ENCODE data around the gene GMDS. TPM values are rescaled to one million over a fixed set of nuclear protein-coding genes. Genes with fewer than 3 reads are reported as not detected.

The GMDS gene
- polyA plus RNA-seq, 4 donors, result 29.7 to 80.9 (median 73.4) TPM

DNA sequence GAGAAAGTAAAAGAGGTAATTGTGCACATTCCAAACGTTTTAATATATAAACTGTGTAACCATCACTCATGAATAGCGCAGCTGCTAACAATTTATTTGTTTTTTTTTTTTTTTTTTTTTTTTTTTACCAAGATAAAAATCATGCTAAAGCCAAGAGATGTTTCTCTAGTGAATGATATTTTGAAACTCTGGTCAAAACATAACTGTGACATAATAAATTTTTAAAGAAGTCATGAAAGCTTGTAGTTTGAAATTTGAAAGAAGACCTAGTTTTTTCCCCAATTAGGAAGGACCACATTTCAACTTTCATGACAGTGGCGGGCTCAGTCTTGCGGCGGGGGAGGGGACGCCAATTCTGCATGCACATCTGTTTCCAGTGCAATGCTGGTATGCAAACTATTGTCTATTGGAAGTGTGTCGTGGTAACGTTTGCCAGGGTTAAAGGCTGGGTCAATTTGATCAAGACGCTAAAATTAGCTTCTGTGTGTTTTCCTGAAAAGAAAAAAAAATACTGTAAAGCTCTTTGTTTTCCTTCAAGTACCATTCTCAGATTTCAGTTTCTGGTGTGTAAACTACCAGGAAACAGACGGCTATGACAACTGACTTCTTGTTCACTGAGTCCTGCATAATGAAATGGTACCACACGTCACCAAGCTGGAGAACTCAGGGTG lies 423.8 kb downstream of the GMDS start:
- no peak for DNase-seq (ENCODE audit: low read depth in 4 of 4, low spot score in 3 of 4)

DNA sequence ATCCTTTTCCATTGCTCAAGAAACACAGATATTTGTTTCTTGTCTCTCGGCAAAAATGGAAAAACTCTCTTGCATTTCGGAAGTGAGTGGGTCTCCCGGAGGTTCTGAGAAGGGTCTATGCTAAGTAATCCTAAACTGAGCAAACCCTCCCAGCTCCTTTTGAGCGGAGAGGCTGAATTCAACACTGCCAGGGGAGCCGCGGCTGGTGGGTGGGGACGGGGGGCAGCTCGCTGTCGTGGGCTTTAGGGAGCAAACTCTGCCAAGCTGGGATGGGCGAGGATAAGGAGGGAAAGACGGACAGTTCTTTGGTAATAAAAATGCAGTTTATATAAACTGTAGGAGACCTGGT lies 424.3 kb downstream of the GMDS start:
- DNase-seq (ENCODE audit: low read depth in 4 of 4, low spot score in 3 of 4), result no peak

DNA sequence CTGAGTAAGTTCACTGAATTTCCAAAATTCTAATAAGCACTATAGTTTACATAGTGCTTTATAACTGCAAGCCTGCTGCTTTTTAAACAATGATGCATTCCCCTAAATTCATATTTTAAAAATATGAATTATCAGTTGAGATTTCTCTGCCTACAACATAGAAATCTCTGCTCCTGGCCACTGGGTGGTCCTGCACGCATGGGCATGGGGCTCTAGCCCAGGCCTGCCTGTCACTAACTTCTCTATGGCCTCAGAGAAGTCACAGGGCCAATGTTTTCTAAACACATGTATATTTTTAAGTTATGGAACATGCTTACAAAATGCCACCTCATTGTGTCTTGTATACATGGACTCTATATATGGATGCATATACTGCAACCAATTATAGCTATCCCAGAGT lies 424.7 kb downstream of the GMDS start:
- no peak for DNase-seq (ENCODE audit: low read depth in 4 of 4, low spot score in 3 of 4)

DNA sequence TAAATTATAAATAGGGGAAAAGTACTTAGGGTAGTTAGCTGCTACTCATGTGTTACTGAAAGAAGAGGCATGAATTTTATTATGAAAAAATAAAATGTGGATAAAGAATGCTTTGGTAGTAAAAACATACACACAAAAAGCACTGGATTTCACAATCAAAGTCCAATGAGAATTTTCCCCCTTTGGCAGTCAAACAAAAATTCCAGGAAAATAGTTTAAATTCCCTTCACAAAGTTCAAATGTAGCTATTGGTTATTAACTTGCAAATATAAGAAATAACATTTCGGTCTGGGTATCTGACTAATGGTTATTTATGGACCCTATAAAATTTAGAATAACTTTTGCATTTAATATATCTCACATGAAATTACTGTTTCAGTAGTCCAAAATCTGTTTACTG lies 425.2 kb downstream of the GMDS start:
- no peak for DNase-seq (ENCODE audit: low read depth in 4 of 4, low spot score in 3 of 4)

DNA sequence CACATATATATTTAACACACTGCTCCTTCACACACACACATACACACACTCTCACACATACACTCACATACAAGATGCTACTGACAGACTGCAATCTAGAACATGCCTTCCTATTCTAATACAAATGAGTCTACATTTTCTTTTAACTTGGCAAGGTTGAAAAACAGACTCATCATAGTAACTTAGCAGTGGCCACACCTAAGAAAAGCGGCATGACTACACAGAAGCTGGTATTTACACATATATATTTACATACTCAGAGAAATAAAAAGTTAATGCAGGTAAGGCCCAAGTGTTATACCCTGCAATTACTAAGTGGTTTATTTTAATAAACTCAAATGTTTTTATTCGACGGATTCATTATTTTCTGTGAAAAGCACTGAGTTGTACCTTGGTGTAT lies 426.4 kb downstream of the GMDS start:
- DNase-seq (ENCODE audit: low read depth in 4 of 4, low spot score in 3 of 4), result no peak

DNA sequence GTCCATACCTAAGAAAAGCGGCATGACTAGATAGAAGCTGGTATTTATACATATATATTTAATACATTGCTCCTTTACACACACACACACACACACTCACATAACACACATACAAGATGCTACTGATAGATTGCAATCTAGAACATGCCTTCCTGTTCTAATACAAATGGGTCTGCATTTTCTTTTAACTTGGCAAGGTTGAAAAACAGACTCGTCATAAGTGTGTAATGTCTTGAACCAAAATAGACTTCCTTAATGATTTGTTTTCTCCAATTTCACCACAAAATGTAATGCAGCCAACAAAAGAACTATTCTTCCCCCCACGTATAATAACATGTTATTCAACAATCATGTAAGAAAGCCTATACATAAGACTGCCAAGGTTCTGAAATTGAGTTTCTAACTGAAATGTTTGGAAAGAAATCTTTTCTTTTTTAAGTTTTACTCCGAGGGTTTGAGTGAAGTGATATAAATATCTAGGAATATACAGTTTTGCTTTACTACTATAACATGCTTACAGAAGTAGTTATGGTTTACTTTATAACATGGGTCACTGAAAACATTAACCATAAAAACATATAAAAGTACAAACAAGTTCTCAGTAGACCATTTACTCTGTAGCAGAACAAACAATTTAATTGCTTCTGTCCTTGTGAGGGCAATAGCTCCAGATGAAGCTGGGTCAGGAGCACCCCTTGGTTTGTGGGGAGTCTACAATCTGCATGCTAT lies 428.2 kb downstream of the GMDS start:
- no peak for DNase-seq (ENCODE audit: low read depth in 4 of 4, low spot score in 3 of 4)

DNA sequence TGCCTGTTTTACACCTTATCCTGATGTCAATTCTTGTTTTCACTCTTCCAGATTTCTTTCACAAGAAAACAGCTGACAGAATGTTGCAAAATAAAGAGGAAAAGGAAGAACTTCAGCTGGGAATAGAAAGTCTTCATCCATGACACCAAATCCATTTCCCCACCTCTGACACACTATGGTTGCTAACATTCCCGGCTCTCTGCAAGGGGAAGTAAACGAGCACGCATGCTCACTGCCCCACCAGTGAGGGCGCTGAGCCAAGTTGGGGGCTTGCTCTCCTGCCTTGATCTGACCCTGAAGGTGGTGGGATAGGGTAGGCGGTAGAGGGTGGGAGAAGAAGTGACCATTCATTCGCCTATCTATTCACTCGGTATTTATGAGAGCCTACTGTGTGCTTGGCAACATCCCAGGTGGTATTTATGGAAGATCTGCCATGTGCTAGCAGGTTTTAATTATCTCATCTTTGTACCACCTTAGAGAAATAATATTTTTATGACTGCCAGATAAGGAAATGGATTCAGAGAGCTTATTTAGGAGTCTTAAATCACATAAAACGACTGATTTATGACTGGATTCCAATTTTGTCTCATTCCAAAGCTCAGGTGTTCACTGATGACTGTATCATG lies 429.5 kb downstream of the GMDS start:
- no peak for DNase-seq (ENCODE audit: low read depth in 4 of 4, low spot score in 3 of 4)

DNA sequence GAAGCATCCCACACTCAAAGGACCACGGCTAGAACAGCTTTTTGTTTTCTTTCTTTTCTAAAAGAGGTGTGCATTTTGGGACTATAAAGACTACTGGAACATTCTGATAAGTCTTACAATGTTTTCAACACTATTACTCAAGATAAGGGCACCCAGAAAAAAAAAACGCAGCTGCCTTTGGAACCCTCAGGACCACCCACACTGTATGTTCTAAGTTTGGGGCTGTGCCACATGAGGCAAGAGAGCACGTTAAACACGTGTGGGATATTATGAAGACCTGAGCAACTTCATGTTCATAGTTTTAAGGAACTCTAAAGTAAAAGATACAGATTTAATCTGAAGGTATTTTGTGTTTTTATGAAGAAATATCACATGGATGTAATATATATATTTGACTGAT lies 431.1 kb downstream of the GMDS start:
- no peak for DNase-seq (ENCODE audit: low read depth in 4 of 4, low spot score in 3 of 4)

DNA sequence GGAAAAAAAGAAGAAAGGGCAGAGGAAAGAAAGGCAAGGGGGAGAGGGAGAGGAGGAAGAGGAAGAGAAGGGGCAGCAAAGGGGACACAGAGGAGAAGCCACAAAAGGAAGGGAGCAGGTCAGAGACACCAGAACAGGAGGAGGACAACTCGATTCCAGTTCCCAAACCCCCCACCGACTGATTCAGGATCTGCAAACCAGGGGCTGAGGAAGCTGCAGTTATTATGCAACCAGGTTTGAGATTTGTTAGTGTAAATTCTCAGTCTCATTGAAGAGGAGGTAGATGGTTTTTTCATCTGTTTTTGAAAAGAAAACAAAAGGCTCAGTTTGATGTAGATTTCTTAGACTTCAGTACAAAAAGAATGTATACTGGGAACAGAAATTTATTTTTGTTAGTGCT lies 432.9 kb downstream of the GMDS start:
- DNase-seq (ENCODE audit: low read depth in 4 of 4, low spot score in 3 of 4), result no peak

DNA sequence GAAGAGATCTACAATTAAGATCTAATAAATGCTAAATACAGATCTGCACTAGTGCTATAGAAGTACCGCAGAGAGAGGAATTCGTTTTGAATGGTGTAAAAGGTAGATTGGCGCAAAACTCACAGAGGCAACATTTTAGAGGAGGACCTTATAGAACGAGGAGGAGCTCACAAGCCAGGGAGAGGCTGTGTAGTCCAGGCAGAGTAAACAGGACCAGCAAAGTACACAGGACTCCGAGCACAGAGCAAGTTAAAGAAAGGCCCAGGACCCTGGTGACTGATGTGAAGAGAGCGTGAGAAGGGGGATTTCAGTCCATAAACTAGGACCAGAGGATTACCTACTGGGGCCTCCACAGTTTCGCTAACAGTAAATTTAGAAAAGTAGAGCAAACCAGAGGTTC lies 433.4 kb downstream of the GMDS start:
- DNase-seq (ENCODE audit: low read depth in 4 of 4, low spot score in 3 of 4), result no peak

DNA sequence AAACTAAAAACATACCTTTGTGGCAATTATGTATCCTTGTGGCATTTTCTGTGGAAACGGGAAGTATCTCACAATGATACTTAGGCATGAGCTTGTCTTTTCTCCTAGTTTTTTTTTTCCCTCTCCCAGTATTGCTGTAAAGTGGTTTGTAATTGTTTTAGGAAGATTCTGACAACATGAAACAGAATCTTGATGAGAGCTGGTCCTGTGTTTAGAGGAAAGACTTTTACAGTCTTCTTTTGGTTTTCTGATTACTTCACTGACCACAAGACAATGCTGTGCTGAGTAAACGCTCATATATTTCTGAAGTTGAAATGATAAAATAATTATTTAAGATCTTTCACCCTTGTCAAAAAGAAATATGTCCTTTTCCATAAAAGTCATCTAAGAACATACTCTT lies 434.5 kb downstream of the GMDS start:
- no peak for DNase-seq (ENCODE audit: low read depth in 4 of 4, low spot score in 3 of 4)

DNA sequence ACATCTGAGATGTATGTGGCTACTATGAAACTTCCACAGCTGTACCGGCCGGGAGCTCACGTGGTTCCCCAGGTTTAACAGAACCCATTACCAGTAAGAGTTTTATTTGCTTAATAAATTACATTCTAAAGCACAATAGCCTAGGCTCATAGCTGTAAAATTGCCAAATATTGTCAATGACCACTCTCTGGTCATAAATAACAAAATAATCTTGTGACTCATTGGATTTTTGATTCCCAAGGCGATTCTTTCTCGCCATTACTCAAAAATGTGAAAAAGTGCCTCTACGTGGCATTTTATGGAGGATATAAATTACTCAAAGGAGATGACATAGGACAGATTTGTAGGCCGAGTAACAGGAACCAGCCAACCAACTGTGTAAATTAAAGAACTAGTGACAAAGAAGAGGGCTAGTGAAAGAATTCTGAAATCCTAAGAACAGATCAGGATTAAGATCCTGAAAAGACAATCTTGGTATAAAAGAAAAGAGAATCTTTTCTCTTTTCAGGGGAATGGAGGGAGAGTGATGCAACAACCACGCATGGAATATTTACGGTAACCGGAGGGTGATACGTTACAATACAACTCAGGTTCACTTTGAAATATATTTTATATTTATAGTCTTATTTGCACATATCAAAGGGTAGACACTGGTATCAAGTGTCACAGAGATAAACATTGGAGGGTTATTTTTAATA lies 436.0 kb downstream of the GMDS start:
- DNase-seq (ENCODE audit: low read depth in 4 of 4, low spot score in 3 of 4), result no peak

DNA sequence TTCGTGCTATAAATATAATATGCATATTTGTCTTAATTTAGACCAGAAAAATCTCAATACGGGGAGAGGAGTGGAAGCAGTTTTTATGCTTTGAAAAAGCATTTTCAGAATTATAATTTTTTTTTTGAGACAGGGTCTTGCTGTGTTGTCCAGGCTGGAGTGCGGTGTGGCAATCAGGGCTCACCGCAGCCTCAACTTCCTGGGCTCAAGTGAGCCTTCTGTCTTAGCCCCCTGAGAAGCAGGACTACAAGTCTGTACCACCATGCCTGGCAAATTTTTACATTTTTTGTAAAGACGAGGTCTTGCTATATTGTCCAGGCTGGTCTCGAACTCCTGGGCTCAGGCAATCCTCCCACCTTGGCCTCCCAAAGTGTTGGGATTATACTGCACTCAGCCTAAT lies 438.5 kb downstream of the GMDS start:
- no peak for DNase-seq (ENCODE audit: low read depth in 4 of 4, low spot score in 3 of 4)

DNA sequence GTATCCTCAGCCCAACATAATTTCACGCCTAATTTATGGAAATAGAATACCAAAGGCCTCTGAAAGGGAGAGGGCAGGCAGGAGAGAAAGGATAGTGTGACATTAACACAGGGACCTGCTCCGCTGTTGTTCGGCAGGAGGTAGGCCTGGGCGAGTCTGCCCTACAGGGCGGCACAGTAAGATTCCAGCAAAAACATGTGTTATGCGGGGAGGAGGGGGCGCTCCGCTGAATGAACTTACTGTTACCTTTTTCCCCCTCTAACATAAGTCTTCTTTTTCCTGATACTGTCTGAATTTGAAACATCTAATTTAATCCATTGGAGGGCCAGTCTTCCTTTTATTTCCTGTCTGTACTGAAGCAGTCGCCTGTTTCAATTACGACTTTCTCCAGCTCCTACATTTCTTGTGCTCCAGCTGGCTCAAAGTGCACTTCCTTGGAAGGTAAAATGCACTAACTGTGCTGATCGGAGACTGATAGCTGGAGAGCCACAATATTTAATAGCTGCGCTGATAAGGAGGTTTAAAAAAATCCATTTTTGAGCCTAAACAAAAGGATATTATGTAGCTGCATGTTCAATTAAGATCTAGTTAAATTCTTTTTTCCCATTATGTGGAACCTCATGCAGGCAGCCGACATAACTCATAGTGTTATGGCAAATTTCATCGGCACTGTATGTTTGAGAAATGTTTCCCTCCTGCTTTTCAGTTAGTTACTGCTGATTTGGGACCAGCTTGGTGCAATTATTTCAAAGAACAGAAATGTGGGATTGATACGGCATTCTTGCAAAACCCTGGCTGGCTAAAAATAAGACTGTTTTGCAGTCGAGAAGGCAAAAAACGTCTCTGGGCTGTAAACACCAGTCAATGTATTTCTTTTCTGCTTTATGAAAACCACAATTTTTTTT lies 442.7 kb downstream of the GMDS start:
- DNase-seq (ENCODE audit: low read depth in 4 of 4, low spot score in 3 of 4), result no peak

DNA sequence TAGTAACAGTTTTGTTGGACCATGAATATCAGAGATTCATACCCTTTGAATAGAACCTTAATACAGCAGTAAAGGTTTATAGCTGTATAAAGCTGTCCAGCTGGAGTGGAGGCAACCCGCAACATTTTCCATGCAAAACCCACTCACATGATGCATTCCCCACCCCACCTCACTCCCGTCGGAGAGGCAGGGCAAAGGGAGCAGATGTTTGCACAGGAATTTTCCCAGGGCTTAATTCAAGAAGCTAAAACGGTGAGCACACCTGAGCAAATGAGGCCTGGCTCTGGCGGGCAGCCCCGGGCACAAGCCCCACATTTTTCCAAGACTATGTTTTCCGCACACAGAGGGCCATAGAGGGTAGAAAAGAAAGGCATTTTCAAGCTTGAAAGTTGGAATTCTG lies 444.0 kb downstream of the GMDS start:
- no peak for DNase-seq (ENCODE audit: low read depth in 4 of 4, low spot score in 3 of 4)

DNA sequence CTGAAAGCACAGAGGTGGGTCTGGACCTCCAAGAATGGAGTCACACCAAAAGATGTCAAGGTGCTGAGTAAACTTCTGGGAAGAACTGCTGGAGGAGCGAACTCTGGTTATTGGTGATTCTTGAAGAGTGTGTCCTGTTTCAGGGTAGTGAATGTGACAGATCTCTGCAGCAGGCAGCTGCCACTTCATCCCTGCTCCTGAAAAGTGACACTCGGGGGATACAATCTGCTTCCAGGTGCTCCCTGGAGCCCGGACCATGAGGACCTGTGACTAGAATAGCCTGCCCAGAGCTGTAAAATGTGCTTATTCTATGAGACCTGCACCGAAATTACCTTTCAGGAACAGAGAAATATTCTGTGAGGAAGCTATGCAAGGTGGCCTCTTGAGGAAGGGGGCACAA lies 444.6 kb downstream of the GMDS start:
- DNase-seq (ENCODE audit: low read depth in 4 of 4, low spot score in 3 of 4), result no peak

DNA sequence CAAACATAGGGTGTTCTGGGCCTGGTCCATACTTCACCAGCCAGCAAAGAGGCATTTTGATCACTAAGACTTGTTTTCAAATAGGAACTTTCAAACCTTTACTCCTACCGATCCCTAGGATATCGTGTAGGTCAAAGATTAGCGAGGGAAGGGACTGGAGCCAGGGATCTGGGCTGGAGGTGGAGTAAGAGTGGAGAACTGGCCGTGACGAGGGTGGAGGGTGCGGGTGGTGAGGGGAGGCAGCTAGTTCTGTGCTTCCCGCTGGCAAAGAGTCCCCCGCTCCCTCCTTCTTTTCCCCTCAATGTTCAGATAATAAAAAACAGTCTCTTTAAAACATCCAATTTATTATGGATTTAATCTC lies 446.5 kb downstream of the GMDS start:
- no peak for DNase-seq (ENCODE audit: low read depth in 4 of 4, low spot score in 3 of 4)

DNA sequence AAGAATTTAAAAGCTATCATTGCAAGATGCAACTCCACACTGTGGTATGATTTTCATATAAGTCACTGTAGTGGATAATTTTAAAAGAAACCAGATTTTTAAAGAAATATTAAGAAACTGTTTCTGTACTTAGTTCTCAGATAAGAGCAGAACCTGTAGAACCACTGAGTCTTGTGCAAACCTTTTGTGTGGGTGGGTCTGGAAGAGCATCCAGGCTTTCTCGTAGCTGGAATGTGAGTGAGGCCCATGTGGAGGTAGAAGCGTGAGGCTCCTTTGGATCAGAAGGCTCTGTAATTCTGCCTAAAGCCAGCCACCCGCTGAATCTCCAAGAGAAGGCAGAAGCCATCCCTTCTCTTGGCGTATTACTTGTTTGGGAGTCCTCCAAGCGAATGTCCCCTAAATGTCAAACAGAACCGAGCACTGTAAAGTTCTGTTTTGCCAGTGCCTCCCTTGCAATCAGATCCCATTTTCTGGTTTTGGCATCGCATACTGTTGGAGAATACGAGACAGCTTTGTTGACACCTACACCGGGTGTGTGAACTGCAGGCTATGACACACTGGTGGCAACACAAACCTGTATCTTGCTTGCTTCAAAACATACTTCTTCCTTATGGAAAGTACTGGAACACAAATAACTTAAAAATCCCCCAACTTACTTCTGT lies 447.0 kb downstream of the GMDS start:
- no peak for DNase-seq (ENCODE audit: low read depth in 4 of 4, low spot score in 3 of 4)

DNA sequence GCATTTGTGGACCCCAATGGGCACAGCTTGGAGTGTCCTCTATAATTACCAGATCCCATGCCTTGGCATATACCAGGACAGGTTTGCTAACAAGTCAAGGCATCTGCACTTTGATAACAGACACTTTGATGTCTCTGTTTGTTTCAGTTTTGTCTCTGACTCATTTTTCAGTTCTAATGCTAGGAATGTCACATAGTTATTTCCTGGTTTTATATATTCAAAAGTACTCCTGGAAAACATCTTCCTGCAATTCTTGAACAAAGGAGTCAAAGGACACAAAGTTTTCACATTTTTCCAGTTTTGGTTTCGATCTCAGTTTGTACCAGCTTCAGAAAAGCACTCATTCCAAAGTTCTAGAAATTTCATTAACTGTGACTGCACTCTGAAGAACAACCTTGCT lies 447.6 kb downstream of the GMDS start:
- no peak for DNase-seq (ENCODE audit: low read depth in 4 of 4, low spot score in 3 of 4)

Measured in left renal pelvis (tissue), 4 donors.